ENCODE results near the gene TEX35.
"Not testable (repeated sequence)": the region's sequence is repeated elsewhere in the genome, so short reads cannot be mapped to it uniquely, and the experiment has no call there.

Gene TEX35

GRCh38 chr1:178541379-178541778 is 28.5 kb downstream of the TEX35 start:
- H3K4me3 ChIP-seq (ENCODE audit: low read length) = peak overlapping the region; percentile 89
- H2AFZ ChIP-seq (ENCODE audit: low read depth, low read length) = peak overlapping the region; percentile 99
- peaks cover 3% of the 10 kb centered on the region for H3K36me3 ChIP-seq (ENCODE audit: insufficient read depth, low read length)
- no peaks in the 10 kb centered on the region for H3K27me3 ChIP-seq (ENCODE audit: insufficient read depth, low read length)
- peaks cover 12% of the 10 kb centered on the region for H3K4me1 ChIP-seq (ENCODE audit: insufficient read depth, low read length)
- no peaks in the 10 kb centered on the region for H3K9me3 ChIP-seq (ENCODE audit: low read length)

- Histone ChIP-seq H3K4me3 (ENCODE audit: low read length) (peak overlapping the region; percentile 89), H3K36me3 (ENCODE audit: insufficient read depth, low read length) (peaks cover 3% of the 10 kb centered on the region), H2AFZ (ENCODE audit: low read depth, low read length) (peak overlapping the region; percentile 99), H3K9me3 (ENCODE audit: low read length) (no peaks in the 10 kb centered on the region), H3K4me1 (ENCODE audit: insufficient read depth, low read length) (peaks cover 10% of the 10 kb centered on the region), H3K27me3 (ENCODE audit: insufficient read depth, low read length) (no peaks in the 10 kb centered on the region)
Observed at GRCh38 chr1:178541829-178542553, 29.1 kb downstream of the TEX35 start.

- Histone ChIP-seq H3K9me3 (ENCODE audit: low read length) (no peaks in the 10 kb centered on the region), H3K36me3 (ENCODE audit: insufficient read depth, low read length) (peaks cover 3% of the 10 kb centered on the region), H2AFZ (ENCODE audit: low read depth, low read length) (peak overlapping the region; percentile 99), H3K27me3 (ENCODE audit: insufficient read depth, low read length) (no peaks in the 10 kb centered on the region), H3K4me1 (ENCODE audit: insufficient read depth, low read length) (peaks cover 7% of the 10 kb centered on the region), H3K4me3 (ENCODE audit: low read length) (peak overlapping the region; percentile 89)
Observed at GRCh38 chr1:178542554-178543289, 29.8 kb downstream of the TEX35 start.

GRCh38 chr1:178543290-178543607 is 30.3 kb downstream of the TEX35 start:
- no peaks in the 10 kb centered on the region for H3K27me3 ChIP-seq (ENCODE audit: insufficient read depth, low read length)
- peak overlapping the region; percentile 31 for H2AFZ ChIP-seq (ENCODE audit: low read depth, low read length)
- H3K4me3 ChIP-seq (ENCODE audit: low read length) = peak overlapping the region; percentile 89
- H3K4me1 ChIP-seq (ENCODE audit: insufficient read depth, low read length) = peaks cover 7% of the 10 kb centered on the region
- H3K36me3 ChIP-seq (ENCODE audit: insufficient read depth, low read length) = peaks cover 3% of the 10 kb centered on the region
- no peaks in the 10 kb centered on the region for H3K9me3 ChIP-seq (ENCODE audit: low read length)

GRCh38 chr1:178544531-178544930 is 31.6 kb downstream of the TEX35 start:
- H3K4me3 ChIP-seq (ENCODE audit: low read length) = no peak overlapping the region
- no peaks in the 10 kb centered on the region for H3K27me3 ChIP-seq (ENCODE audit: insufficient read depth, low read length)
- H3K9me3 ChIP-seq (ENCODE audit: low read length) = no peaks in the 10 kb centered on the region
- no peak overlapping the region for H2AFZ ChIP-seq (ENCODE audit: low read depth, low read length)
- H3K36me3 ChIP-seq (ENCODE audit: insufficient read depth, low read length) = peaks cover 3% of the 10 kb centered on the region
- peaks cover 7% of the 10 kb centered on the region for H3K4me1 ChIP-seq (ENCODE audit: insufficient read depth, low read length)

- H3K4me1 ChIP-seq (ENCODE audit: insufficient read depth, low read length) = peaks cover 4% of the 10 kb centered on the region
- H3K9me3 ChIP-seq (ENCODE audit: low read length) = no peaks in the 10 kb centered on the region
- H3K27me3 ChIP-seq (ENCODE audit: insufficient read depth, low read length) = no peaks in the 10 kb centered on the region
- no peak overlapping the region for H2AFZ ChIP-seq (ENCODE audit: low read depth, low read length)
- peaks cover 3% of the 10 kb centered on the region for H3K36me3 ChIP-seq (ENCODE audit: insufficient read depth, low read length)
- H3K4me3 ChIP-seq (ENCODE audit: low read length) = no peak overlapping the region
Observed at GRCh38 chr1:178548108-178548507, 35.2 kb downstream of the TEX35 start.

GRCh38 chr1:178551307-178551706 is 38.4 kb downstream of the TEX35 start:
- no peaks in the 10 kb centered on the region for H3K4me1 ChIP-seq (ENCODE audit: insufficient read depth, low read length)
- no peaks in the 10 kb centered on the region for H3K36me3 ChIP-seq (ENCODE audit: insufficient read depth, low read length)
- no peak overlapping the region for H3K4me3 ChIP-seq (ENCODE audit: low read length)
- no peak overlapping the region for H2AFZ ChIP-seq (ENCODE audit: low read depth, low read length)
- peaks cover 3% of the 10 kb centered on the region for H3K9me3 ChIP-seq (ENCODE audit: low read length)
- H3K27me3 ChIP-seq (ENCODE audit: insufficient read depth, low read length) = no peaks in the 10 kb centered on the region

GRCh38 chr1:178551940-178552339 is 39.0 kb downstream of the TEX35 start:
- no peaks in the 10 kb centered on the region for H3K4me1 ChIP-seq (ENCODE audit: insufficient read depth, low read length)
- no peaks in the 10 kb centered on the region for H3K27me3 ChIP-seq (ENCODE audit: insufficient read depth, low read length)
- no peak overlapping the region for H2AFZ ChIP-seq (ENCODE audit: low read depth, low read length)
- no peaks in the 10 kb centered on the region for H3K36me3 ChIP-seq (ENCODE audit: insufficient read depth, low read length)
- peaks cover 3% of the 10 kb centered on the region for H3K9me3 ChIP-seq (ENCODE audit: low read length)
- no peak overlapping the region for H3K4me3 ChIP-seq (ENCODE audit: low read length)

- Histone ChIP-seq H3K4me3 (ENCODE audit: low read length) (no peak overlapping the region), H3K4me1 (ENCODE audit: insufficient read depth, low read length) (no peaks in the 10 kb centered on the region), H3K9me3 (ENCODE audit: low read length) (peaks cover 3% of the 10 kb centered on the region), H2AFZ (ENCODE audit: low read depth, low read length) (no peak overlapping the region), H3K27me3 (ENCODE audit: insufficient read depth, low read length) (no peaks in the 10 kb centered on the region), H3K36me3 (ENCODE audit: insufficient read depth, low read length) (no peaks in the 10 kb centered on the region)
Observed at GRCh38 chr1:178552856-178553255, 39.9 kb downstream of the TEX35 start.

GRCh38 chr1:178554351-178554750 is 41.4 kb downstream of the TEX35 start:
- not testable (repeated sequence) for H3K4me1 ChIP-seq (ENCODE audit: insufficient read depth, low read length); H3K4me3 ChIP-seq (ENCODE audit: low read length); H3K36me3 ChIP-seq (ENCODE audit: insufficient read depth, low read length); H3K27me3 ChIP-seq (ENCODE audit: insufficient read depth, low read length); H2AFZ ChIP-seq (ENCODE audit: low read depth, low read length); H3K9me3 ChIP-seq (ENCODE audit: low read length)

GRCh38 chr1:178555613-178556012 is 42.7 kb downstream of the TEX35 start:
- H3K4me1 ChIP-seq (ENCODE audit: insufficient read depth, low read length); H3K4me3 ChIP-seq (ENCODE audit: low read length); H2AFZ ChIP-seq (ENCODE audit: low read depth, low read length); H3K27me3 ChIP-seq (ENCODE audit: insufficient read depth, low read length); H3K9me3 ChIP-seq (ENCODE audit: low read length); H3K36me3 ChIP-seq (ENCODE audit: insufficient read depth, low read length): not testable (repeated sequence)

- H2AFZ ChIP-seq (ENCODE audit: low read depth, low read length); H3K9me3 ChIP-seq (ENCODE audit: low read length); H3K36me3 ChIP-seq (ENCODE audit: insufficient read depth, low read length); H3K4me1 ChIP-seq (ENCODE audit: insufficient read depth, low read length); H3K4me3 ChIP-seq (ENCODE audit: low read length); H3K27me3 ChIP-seq (ENCODE audit: insufficient read depth, low read length): not testable (repeated sequence)
Observed at GRCh38 chr1:178558816-178559215, 45.9 kb downstream of the TEX35 start.

- no peak overlapping the region for H3K4me3 ChIP-seq (ENCODE audit: low read length)
- no peaks in the 10 kb centered on the region for H3K27me3 ChIP-seq (ENCODE audit: insufficient read depth, low read length)
- H3K9me3 ChIP-seq (ENCODE audit: low read length) = peaks cover 5% of the 10 kb centered on the region
- H2AFZ ChIP-seq (ENCODE audit: low read depth, low read length) = no peak overlapping the region
- no peaks in the 10 kb centered on the region for H3K36me3 ChIP-seq (ENCODE audit: insufficient read depth, low read length)
- H3K4me1 ChIP-seq (ENCODE audit: insufficient read depth, low read length) = no peaks in the 10 kb centered on the region
Observed at GRCh38 chr1:178560871-178561376, 48.0 kb downstream of the TEX35 start.

Measured in neuron (in vitro differentiated cells).